ENCODE results near the gene ZNF692. TPM values are rescaled to one million over a fixed set of nuclear protein-coding genes. Genes with fewer than 3 reads are reported as not detected.
A peak's percentile ranks its signal among the peaks of the same experiment; 100 is the strongest.

Gene ZNF692
- polyA plus RNA-seq, 1 donor (not counting 4 experiments of a cell fraction or from before 2014, with no cell fraction given), result 27.0 TPM

- Histone ChIP-seq H3K4me2 (ENCODE audit: control insufficient read depth, extremely low read depth, insufficient read depth, low read depth, low read length) (peak within 1 kb of the TSS; percentile 93), H3K27me3 (ENCODE audit: control insufficient read depth, extremely low read depth, insufficient read depth, low read length) (no peaks in the 10 kb centered on the region), H3K9me3 (ENCODE audit: control insufficient read depth, low read depth, low read length) (no peaks in the 10 kb centered on the region), H4K20me1 (ENCODE audit: control insufficient read depth, extremely low read depth, insufficient read depth, low read length) (no peaks in the 10 kb centered on the region), H3K79me2 (ENCODE audit: control insufficient read depth, insufficient read depth, low read length) (peaks cover 17% of the 10 kb centered on the region), H3K9me1 (ENCODE audit: control insufficient read depth, extremely low read depth, insufficient read depth, low read length) (no peaks in the 10 kb centered on the region), H3K36me3 (ENCODE audit: control insufficient read depth in 2 of 2, extremely low read depth in 1 of 2, insufficient read depth in 2 of 2, low read length in 2 of 2) (no peaks in the 10 kb centered on the region), H3K9ac (ENCODE audit: control insufficient read depth, extremely low read depth, insufficient read depth, low read length) (peak within 1 kb of the TSS; percentile 92), H2AFZ (ENCODE audit: control insufficient read depth, low read length) (peak within 1 kb of the TSS; percentile 93), H3K4me3 (ENCODE audit: control insufficient read depth in 2 of 3, extremely low read depth in 1 of 3, insufficient read depth in 2 of 3, low read depth in 1 of 3, low read length in 3 of 3) (peak within 1 kb of the TSS; percentile 77 to 90 (median 77)), H3K27ac (ENCODE audit: control insufficient read depth, insufficient read depth, low read length) (peak within 1 kb of the TSS; percentile 94), H3K4me1 (ENCODE audit: control insufficient read depth, extremely low read depth, insufficient read depth, low read length) (peaks cover 26% of the 10 kb centered on the region)
- DNase-seq (ENCODE audit: low read depth, low spot score) (no peak), FAIRE-seq (no peak)
- TF ChIP-seq CTCF (optimal IDR thresholded peaks at IDR 0.05 in 1 of 3, IDR thresholded peaks at IDR 0.05 in 1 of 3, conservative IDR thresholded peaks at IDR 0.05 in 1 of 3; ENCODE audit: extremely low read depth in 1 of 3, insufficient read depth in 2 of 3, low read length in 3 of 3) (no peak), EZH2 (IDR thresholded peaks at IDR 0.05; ENCODE audit: low read length) (no peak)
- dilution Hi-C loops (cut with MboI; ENCODE audit: extremely low pct_ligation_motif_present, low sequenced_read_pairs), result no loop called here
These were observed 21.0 kb downstream of the ZNF692 start, which contains the start of gene ZNF672 for GRCh38 chr1:248837781-248838356. Gene ZNF672 (plus strand): TSS chr1:248838224. CDS start chr1:248847275, 9,051 bp downstream.

DNA sequence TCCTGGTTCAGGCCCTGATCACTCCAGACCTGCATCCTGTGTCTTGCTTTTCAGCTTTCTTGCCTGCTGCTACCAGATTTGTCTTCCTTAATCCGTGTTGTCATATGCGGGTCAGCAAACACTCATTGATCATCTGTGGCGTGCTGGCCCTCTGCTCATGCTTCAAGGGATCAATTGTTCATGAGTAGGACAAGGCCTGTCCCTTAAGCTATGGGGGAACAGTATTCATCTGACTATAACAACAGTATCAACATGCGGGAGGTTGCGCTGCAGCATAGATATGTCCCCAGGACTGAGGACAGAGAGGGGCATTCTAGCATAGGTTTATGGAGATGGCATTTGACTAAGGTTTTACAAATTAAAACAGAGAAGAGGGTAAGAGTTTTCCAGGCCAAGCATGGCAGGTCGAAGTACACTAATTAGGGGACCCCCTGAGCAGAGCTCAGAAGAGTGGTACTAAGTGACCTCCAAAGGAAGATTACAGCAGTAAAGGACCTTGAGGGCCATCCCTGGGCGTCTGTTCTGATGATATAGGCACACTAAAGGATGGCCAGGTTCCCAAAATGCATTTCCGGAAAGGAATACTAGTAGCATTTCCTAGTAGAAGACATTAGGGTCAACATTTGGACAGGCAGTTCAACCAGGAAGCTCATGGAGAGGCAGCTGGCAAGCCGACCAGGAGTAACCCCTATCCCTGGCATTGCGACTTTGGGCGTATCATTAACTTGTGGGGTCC is 21.7 kb downstream of the ZNF692 start:
- Histone ChIP-seq H2AFZ (ENCODE audit: control insufficient read depth, low read length) (peak overlapping the region; percentile 84), H3K4me3 (ENCODE audit: control insufficient read depth in 2 of 3, extremely low read depth in 1 of 3, insufficient read depth in 2 of 3, low read depth in 1 of 3, low read length in 3 of 3) (peak overlapping the region; percentile 77 to 90 (median 77)), H3K27me3 (ENCODE audit: control insufficient read depth, extremely low read depth, insufficient read depth, low read length) (no peaks in the 10 kb centered on the region), H3K27ac (ENCODE audit: control insufficient read depth, insufficient read depth, low read length) (peak overlapping the region; percentile 48), H4K20me1 (ENCODE audit: control insufficient read depth, extremely low read depth, insufficient read depth, low read length) (no peaks in the 10 kb centered on the region), H3K79me2 (ENCODE audit: control insufficient read depth, insufficient read depth, low read length) (peaks cover 16% of the 10 kb centered on the region), H3K9ac (ENCODE audit: control insufficient read depth, extremely low read depth, insufficient read depth, low read length) (peak overlapping the region; percentile 68), H3K36me3 (ENCODE audit: control insufficient read depth in 2 of 2, extremely low read depth in 1 of 2, insufficient read depth in 2 of 2, low read length in 2 of 2) (no peaks in the 10 kb centered on the region), H3K4me1 (ENCODE audit: control insufficient read depth, extremely low read depth, insufficient read depth, low read length) (peaks cover 19% of the 10 kb centered on the region), H3K9me3 (ENCODE audit: control insufficient read depth, low read depth, low read length) (no peaks in the 10 kb centered on the region), H3K4me2 (ENCODE audit: control insufficient read depth, extremely low read depth, insufficient read depth, low read depth, low read length) (peak overlapping the region; percentile 93), H3K9me1 (ENCODE audit: control insufficient read depth, extremely low read depth, insufficient read depth, low read length) (no peaks in the 10 kb centered on the region)
- no peak for DNase-seq (ENCODE audit: low read depth, low spot score)
- TF ChIP-seq EZH2 (IDR thresholded peaks at IDR 0.05; ENCODE audit: low read length) (no peak), CTCF (optimal IDR thresholded peaks at IDR 0.05 in 1 of 3, IDR thresholded peaks at IDR 0.05 in 1 of 3, conservative IDR thresholded peaks at IDR 0.05 in 1 of 3; ENCODE audit: extremely low read depth in 1 of 3, insufficient read depth in 2 of 3, low read length in 3 of 3) (no peak)
- FAIRE-seq, result no peak
- dilution Hi-C loops (cut with MboI; ENCODE audit: extremely low pct_ligation_motif_present, low sequenced_read_pairs), result no loop called here

All from keratinocyte (primary cell).